HG02884 (cell line): ENCODE results near the gene EFCAB13.
"Not testable (repeated sequence)": the region's sequence is repeated elsewhere in the genome, so short reads cannot be mapped to it uniquely, and the experiment has no call there.

Experiments
- ATAC-seq: cut with Tn5 transposase; IDR thresholded peaks from one replicate; pipeline ENCODE4 v1.9.1; 2021; ENCODE audit warnings: mild to moderate bottlenecking, moderate library complexity; ENCODE audit not compliant: unreplicated experiment

The EFCAB13 gene

DNA sequence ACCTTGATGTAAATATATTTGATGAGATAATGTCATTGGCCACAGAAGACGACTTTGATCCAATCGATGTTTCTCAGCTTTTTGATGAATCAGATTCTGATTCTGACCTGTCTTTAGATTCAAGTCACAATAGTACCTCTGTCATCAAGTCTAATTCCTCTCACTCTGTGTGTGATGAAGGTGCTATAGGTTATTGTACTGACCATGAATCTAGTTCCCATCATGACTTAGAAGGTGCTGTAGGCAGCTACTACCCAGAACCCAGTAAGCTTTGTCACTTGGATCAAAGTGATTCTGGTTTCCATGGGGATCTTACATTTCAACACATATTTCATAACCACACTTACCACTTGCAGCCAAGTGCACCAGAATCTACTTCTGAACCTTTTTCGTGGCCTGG, 101.5 kb downstream of the EFCAB13 start:
- ATAC-seq: not testable (repeated sequence)

DNA sequence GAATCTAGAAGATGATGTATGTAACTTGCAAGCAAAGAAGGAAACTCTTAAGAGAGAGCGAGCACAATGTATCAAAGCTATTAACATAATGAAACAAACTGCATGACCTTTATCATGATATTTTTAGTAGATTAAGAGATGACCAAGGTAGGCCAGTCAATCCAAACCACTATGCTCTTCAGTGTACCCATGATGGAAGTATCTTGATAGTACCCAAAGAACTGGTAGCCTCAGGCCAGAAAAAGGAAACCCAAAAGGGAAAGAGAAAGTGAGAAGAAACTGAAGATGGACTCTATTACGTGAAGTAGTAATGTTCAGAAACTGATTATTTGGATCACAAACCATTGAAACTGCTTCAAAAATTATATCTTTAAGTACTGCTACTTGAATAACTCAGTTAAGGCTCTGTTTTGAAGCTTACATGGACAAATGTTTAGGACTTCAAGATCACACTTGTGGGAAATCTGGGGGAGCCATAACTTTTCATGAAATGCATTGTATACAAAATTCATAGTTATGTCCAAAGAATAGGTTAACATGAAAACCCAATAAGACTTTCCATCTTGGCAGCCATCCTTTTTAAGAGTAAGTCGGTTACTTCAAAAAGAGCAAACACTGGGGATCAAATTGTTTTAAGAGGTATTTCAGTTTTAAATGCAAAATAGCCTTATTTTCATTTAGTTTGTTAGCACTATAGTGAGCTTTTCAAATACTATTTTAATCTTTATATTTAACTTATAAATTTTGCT, 102.3 kb downstream of the EFCAB13 start:
- not testable (repeated sequence) for ATAC-seq

DNA sequence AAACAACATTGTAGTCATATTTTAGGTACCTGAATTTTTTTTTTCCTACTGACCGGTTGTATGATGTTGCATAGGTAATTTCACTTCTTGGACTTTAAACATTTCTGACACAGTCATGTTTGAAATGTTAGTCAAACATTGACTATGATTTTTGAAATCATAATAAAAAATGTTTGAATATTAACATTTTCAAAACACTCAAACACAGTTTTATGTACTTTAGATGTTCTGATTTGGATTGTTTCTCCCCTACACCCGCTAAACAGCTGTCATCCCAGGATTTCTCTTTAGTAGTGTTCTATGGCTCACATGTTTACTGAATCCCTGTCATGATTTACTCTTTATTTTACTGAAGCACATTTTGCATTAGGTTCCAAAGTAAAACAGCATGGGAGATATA, 104.2 kb downstream of the EFCAB13 start:
- no peak for ATAC-seq

DNA sequence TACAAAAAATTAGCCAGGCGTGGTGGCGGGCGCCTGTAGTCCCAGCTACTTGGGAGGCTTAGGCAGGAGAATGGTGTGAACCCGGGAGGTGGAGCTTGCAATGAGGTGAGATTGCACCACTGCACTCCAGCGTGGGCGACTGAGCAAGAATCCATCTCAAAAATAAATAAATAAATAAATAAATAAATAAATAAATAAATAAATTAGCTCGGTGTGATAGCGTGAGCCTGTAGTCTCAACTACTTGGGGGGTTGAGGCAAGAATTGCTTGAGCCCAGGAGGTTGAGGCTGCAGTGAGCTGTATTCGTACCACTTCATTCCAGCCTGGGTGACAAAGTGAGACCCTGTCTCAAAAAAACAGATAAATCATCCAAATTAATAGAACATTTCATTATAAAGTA, 108.5 kb downstream of the EFCAB13 start:
- not testable (repeated sequence) for ATAC-seq

DNA sequence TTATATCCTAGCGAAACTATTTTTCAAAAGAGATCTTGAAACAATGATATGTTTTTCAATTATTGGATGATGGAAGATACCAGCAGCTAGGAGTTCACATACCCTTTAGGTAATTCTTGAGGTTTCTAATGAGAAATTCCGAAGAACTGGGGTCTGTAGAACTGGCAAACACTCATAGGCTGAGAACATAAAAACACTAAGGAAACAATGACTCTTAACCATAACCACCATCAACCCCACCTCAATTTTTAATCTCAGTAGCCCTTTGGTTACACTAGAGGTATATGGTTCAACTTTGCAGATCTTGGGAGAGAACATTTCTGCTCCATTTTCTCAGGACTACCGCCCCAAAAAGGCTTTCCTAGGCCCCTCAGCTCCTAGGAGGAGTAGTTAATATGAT, 141.4 kb downstream of the EFCAB13 start:
- no peak for ATAC-seq

DNA sequence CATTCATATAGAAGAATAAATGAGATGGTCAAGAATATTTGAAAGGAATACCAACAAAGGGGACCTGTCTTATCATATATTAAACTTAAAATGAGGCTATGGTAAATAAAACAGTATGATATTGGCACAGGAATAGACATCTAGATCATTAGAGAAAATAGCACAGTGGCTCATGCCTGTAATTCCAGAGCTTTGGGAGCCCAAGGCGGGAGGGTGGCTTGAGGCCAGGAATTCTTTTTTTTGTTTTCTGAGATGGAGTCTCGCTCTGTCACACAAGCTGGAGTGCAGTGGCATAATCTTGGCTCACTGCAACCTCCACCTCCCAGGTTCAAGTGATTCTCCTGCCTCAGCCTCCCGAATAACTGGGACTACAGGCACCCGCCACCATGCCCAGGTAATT, 143.2 kb downstream of the EFCAB13 start:
- not testable (repeated sequence) for ATAC-seq

DNA sequence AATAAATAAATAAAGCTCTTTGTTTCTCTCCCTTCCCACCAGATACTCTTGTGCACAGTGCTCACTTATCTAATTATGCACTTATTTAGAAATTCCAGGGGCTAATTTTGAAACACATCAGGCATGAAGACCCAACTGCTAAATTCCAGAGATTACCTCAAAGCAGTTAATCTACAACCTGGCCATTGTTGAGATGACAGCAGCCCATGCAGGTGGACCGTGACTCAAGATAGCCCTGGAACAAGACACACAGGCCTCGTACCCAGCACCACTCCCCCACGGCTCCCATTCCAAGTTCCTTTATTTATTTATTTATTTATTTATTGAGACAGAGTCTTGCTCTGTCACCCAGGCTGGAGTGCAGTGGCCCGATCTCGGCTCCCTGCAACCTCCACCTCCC, 147.1 kb downstream of the EFCAB13 start:
- no peak for ATAC-seq

DNA sequence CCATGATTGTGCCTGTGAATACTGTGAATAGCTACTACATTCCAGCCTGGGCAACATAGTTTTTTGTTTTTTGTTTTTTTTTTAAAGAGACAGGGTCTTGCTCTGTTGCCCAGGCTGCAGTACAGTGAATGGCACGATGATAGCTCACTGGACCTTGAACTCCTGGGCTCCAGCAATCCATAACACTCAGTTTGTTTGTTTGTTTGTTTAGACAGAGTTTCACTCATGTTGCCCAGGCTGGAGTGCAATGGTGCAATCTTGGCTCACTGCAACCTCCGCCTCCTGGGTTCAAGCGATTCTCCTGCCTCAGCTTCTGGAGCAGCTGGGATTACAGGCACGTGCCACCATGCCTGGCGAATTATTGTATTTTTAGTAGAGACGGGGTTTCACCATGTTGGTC, 148.3 kb downstream of the EFCAB13 start:
- not testable (repeated sequence) for ATAC-seq
